Mammary epithelial cell (primary cell): Measurements from ENCODE around the gene TJAP1.

Experiments used
- EZH2 ChIP-seq: IDR thresholded peaks from 2 replicates; pipeline ENCODE4 v1.6.1; 2012; ENCODE audit warnings: low read length, inconsistent platforms, borderline replicate concordance
- TF ChIP-seq, protein P1 (sequence below), 2 donors: IDR thresholded peaks in 1 of 2; conservative IDR thresholded peaks in 1 of 2; 2 replicates each; pipeline ENCODE4 v1.5.1; 2011 to 2012; ENCODE audit warnings: inconsistent platforms in 2 of 2, low read length in 2 of 2, mild to moderate bottlenecking in 2 of 2, control low read depth in 1 of 2, low read depth in 1 of 2; ENCODE audit not compliant: insufficient read depth in 1 of 2; ENCODE audit errors: extremely low read depth in 1 of 2

DNA sequence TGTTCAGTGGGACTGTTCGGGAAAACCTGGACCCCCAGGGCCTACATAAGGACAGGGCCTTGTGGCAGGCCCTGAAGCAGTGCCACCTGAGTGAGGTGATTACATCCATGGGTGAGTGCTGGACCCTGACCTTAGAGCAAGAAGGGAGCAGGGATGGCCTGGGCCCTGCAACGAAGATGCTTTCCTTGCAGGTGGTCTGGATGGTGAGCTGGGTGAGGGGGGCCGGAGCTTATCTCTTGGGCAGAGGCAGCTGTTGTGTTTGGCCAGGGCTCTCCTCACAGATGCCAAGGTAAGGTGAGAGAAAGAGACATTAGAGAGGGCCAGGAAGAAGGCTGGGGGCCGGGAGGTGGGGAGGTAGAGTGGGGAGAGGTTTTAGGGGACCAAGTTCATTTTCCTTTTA is 28.5 kb upstream of the TJAP1 start:
- TF ChIP-seq, protein P1, sequence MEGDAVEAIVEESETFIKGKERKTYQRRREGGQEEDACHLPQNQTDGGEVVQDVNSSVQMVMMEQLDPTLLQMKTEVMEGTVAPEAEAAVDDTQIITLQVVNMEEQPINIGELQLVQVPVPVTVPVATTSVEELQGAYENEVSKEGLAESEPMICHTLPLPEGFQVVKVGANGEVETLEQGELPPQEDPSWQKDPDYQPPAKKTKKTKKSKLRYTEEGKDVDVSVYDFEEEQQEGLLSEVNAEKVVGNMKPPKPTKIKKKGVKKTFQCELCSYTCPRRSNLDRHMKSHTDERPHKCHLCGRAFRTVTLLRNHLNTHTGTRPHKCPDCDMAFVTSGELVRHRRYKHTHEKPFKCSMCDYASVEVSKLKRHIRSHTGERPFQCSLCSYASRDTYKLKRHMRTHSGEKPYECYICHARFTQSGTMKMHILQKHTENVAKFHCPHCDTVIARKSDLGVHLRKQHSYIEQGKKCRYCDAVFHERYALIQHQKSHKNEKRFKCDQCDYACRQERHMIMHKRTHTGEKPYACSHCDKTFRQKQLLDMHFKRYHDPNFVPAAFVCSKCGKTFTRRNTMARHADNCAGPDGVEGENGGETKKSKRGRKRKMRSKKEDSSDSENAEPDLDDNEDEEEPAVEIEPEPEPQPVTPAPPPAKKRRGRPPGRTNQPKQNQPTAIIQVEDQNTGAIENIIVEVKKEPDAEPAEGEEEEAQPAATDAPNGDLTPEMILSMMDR (conservative IDR thresholded peaks at IDR 0.05 in 1 of 2, IDR thresholded peaks at IDR 0.05 in 1 of 2; ENCODE audit: extremely low read depth in 1 of 2, insufficient read depth in 1 of 2, low read depth in 1 of 2, low read length in 2 of 2): no peak
- no peak for TF ChIP-seq EZH2
